IMR-90 (cell line): Measurements from ENCODE around the gene CKS1B. TPM values are rescaled to one million over a fixed set of nuclear protein-coding genes. Genes with fewer than 3 reads are reported as not detected.

Source experiments
- ATAC-seq: fragments of 200-7000 bp; cut with Tn5 transposase; 2 replicates; pipeline ENCODE4 v1.9.1; 2020; ENCODE audit warnings: low read depth, mild to moderate bottlenecking, moderate library complexity
- BruUV-seq: library from RNA; stranded (reverse); fragments of 400-500 nt; replicated peaks from 2 replicates; lab custom pipeline; 2021; lab: Mats Ljungman, UMichigan
- CTCF ChIA-PET: fragments of 300-600 bp; formaldehyde crosslinking; extraction: SDS; loops from one replicate; lab custom pipeline; 2021; ENCODE audit warnings: antibody characterized with exemption; lab: Yijun Ruan, JAX
- POLR2A ChIA-PET: fragments of 300-600 bp; sonication (Branson Sonifier 250); formaldehyde crosslinking; loops from one replicate; lab custom pipeline; 2022; ENCODE audit warnings: antibody characterized with exemption; ENCODE audit not compliant: unreplicated experiment; lab: Charles Lee
- DNase-seq: peaks from one replicate; pipeline ENCODE4 v3.0.0; 2013
- H2AFZ ChIP-seq: replicated peaks from 2 replicates; pipeline ENCODE3; 2013; ENCODE audit warnings: low read length, mild to moderate bottlenecking; ENCODE audit not compliant: poor library complexity
- H2AK5ac ChIP-seq: 2 replicates; pipeline ENCODE4 v1.6.1; 2013; ENCODE audit warnings: low read depth, low read length, inconsistent platforms
- H2AK9ac ChIP-seq: replicated peaks from 2 replicates; pipeline ENCODE3; 2013; ENCODE audit warnings: mild to moderate bottlenecking, low read depth, low read length, moderate library complexity; ENCODE audit not compliant: poor library complexity
- H2BK120ac ChIP-seq: 2 replicates; pipeline ENCODE4 v1.6.1; 2013; ENCODE audit warnings: low read depth, low read length, inconsistent platforms
- H2BK15ac ChIP-seq: 3 replicates; pipeline ENCODE4 v1.6.1; 2013; ENCODE audit warnings: low read depth, low read length, inconsistent platforms
- H2BK20ac ChIP-seq: 2 replicates; pipeline ENCODE4 v1.6.1; 2013; ENCODE audit warnings: low read depth, mild to moderate bottlenecking, inconsistent platforms, low read length, moderate library complexity
- H2BK5ac ChIP-seq: 2 replicates; pipeline ENCODE4 v1.6.1; 2013; ENCODE audit warnings: mild to moderate bottlenecking, low read depth, low read length, inconsistent platforms; ENCODE audit not compliant: poor library complexity, severe bottlenecking
- H3K14ac ChIP-seq: replicated peaks from 2 replicates; pipeline ENCODE4 v1.6.1; 2013; ENCODE audit warnings: low read depth, low read length, inconsistent platforms
- H3K18ac ChIP-seq: 2 replicates; pipeline ENCODE4 v1.6.1; 2013; ENCODE audit warnings: low read depth, low read length, control low read depth
- H3K23ac ChIP-seq: 2 replicates; pipeline ENCODE4 v1.6.1; 2013; ENCODE audit warnings: low read depth, low read length, inconsistent platforms
- H3K27ac ChIP-seq: 2 replicates; pipeline ENCODE4 v1.5.1; 2013; ENCODE audit warnings: mild to moderate bottlenecking, control low read depth, low read length; ENCODE audit not compliant: insufficient read depth
- H3K27me3 ChIP-seq: 2 replicates; pipeline ENCODE4 v1.6.1; 2013; ENCODE audit warnings: low read length; ENCODE audit not compliant: control insufficient read depth, insufficient read depth
- H3K36me3 ChIP-seq: 2 replicates; pipeline ENCODE4 v1.6.1; 2013; ENCODE audit warnings: low read length, mixed read lengths; ENCODE audit not compliant: control insufficient read depth, insufficient read depth
- H3K4ac ChIP-seq: 2 replicates; pipeline ENCODE4 v1.6.1; 2013; ENCODE audit warnings: low read depth, low read length, inconsistent platforms
- H3K4me1 ChIP-seq: 2 replicates; pipeline ENCODE4 v1.6.1; 2013; ENCODE audit warnings: low read length, mixed read lengths; ENCODE audit not compliant: control insufficient read depth, insufficient read depth
- H3K4me2 ChIP-seq: 2 replicates; pipeline ENCODE4 v1.6.1; 2013; ENCODE audit warnings: low read depth, mild to moderate bottlenecking, control low read depth, low read length, moderate library complexity
- H3K4me3 ChIP-seq: 2 replicates; pipeline ENCODE4 v1.5.1; 2013; ENCODE audit warnings: low read depth, mild to moderate bottlenecking, control low read depth, low read length, moderate library complexity; ENCODE audit not compliant: insufficient read depth
- H3K56ac ChIP-seq: 2 replicates; pipeline ENCODE4 v1.6.1; 2013; ENCODE audit warnings: low read length, inconsistent platforms; ENCODE audit not compliant: insufficient read depth; ENCODE audit errors: extremely low read depth
- H3K79me1 ChIP-seq, 2 experiments: 2 replicates each; pipeline ENCODE4 v1.6.1; 2013; ENCODE audit warnings: low read length in 2 of 2, inconsistent platforms in 1 of 2, low read depth in 1 of 2
- H3K9ac ChIP-seq: 2 replicates; pipeline ENCODE4 v1.6.1; 2013; ENCODE audit warnings: low read depth, low read length, control low read depth
- H3K9me1 ChIP-seq: 2 replicates; pipeline ENCODE4 v1.6.1; 2013; ENCODE audit warnings: low read length, inconsistent platforms; ENCODE audit not compliant: insufficient read depth
- H3K9me3 ChIP-seq: 2 replicates; pipeline ENCODE4 v1.6.1; 2013; ENCODE audit warnings: low read length; ENCODE audit not compliant: control insufficient read depth, insufficient read depth
- H4K20me1 ChIP-seq: 2 replicates; pipeline ENCODE4 v1.6.1; 2013; ENCODE audit warnings: low read length, inconsistent platforms; ENCODE audit not compliant: insufficient read depth
- H4K5ac ChIP-seq: 2 replicates; pipeline ENCODE4 v1.6.1; 2013; ENCODE audit warnings: mild to moderate bottlenecking, low read depth, low read length, control low read depth
- H4K8ac ChIP-seq, 2 experiments: 2 replicates each; pipeline ENCODE4 v1.6.1; 2013; ENCODE audit warnings: low read depth in 2 of 2, low read length in 2 of 2, control low read depth in 1 of 2, inconsistent platforms in 1 of 2
- H4K91ac ChIP-seq: 2 replicates; pipeline ENCODE4 v1.6.1; 2013; ENCODE audit warnings: low read depth, low read length, inconsistent platforms; ENCODE audit not compliant: insufficient read depth
- CTCF ChIP-seq: conservative IDR thresholded peaks from 2 replicates; pipeline ENCODE4 v1.5.1; 2012; ENCODE audit warnings: mild to moderate bottlenecking, low read depth, low read length, improper control_type of control experiment
- RFX5 ChIP-seq: IDR thresholded peaks from 2 replicates; pipeline ENCODE4 v1.8.0; 2012; ENCODE audit warnings: low read depth, mild to moderate bottlenecking, low read length, moderate library complexity
- WGBS, 2 experiments: methylation state at CpG; one replicate each; pipeline versions ENCODE4 v1.1.5 to v1.1.7; 2013; ENCODE audit warnings: missing lambda C conversion rate in 2 of 2; ENCODE audit not compliant: insufficient read length in 1 of 2; ENCODE audit errors: extremely low coverage in 2 of 2; 5-methylcytosine and 5-hydroxymethylcytosine counted together
- dilution Hi-C: fragments of 300-500 bp; cut with HindIII; formaldehyde crosslinking; loops from one replicate; pipeline ENCODE4 v1.14.3; 2018; ENCODE audit warnings: low sequenced_read_pairs; ENCODE audit not compliant: unreplicated experiment
- in situ Hi-C: fragments of 300-500 bp; cut with MboI; formaldehyde crosslinking; loops from 3 replicates; pipeline ENCODE4 v1.14.3; 2019; ENCODE audit warnings: low sequenced_read_pairs, inconsistent platforms, mixed read lengths
- intact Hi-C: fragments of 100-400 bp; cut with micrococcal nuclease; formaldehyde crosslinking; loops from 2 replicates; pipeline ENCODE4 v1.10.0; 2022
- polyA plus RNA-seq, 3 experiments: library from polyadenylated mRNA; depleted of rRNA; stranded (reverse); fragments of >200 nt; gene quantifications; 2 replicates each; pipeline ENCODE4 v1.2.3, GENCODE V29; 2012; ENCODE audit warnings: low replicate concordance in 1 of 3
- total RNA-seq: library from RNA; depleted of rRNA; stranded (reverse); fragments of >200 nt; gene quantifications from 2 replicates; pipeline ENCODE4 v1.2.3, GENCODE V29; 2012

CKS1B gene
- total and polyA plus RNA-seq, 2 of the 4 experiments (the other 2 are of a cell fraction), result 140 to 195 TPM

GRCh38 chr1:154926201-154926600 lies 48.3 kb upstream of the CKS1B start:
- Histone ChIP-seq H3K4me3 (no peak overlapping the region), H3K27me3 (no peaks in the 10 kb centered on the region), H4K5ac (no peak overlapping the region), H2AK5ac (no peak overlapping the region), H2BK20ac (no peak overlapping the region), H3K9me1 (no peaks in the 10 kb centered on the region), H3K23ac (no peak overlapping the region), H3K4me2 (no peak overlapping the region), H3K4ac (no peak overlapping the region), H3K27ac (no peak overlapping the region), H2AFZ (no peak overlapping the region), H2AK9ac (no peak overlapping the region), H3K79me1 (no peaks in the 10 kb centered on the region), H3K9me3 (no peaks in the 10 kb centered on the region), H4K8ac (no peak overlapping the region), H2BK15ac (no peak overlapping the region), H3K36me3 (peaks cover 25% of the 10 kb centered on the region), H2BK5ac (no peak overlapping the region), H2BK120ac (no peak overlapping the region), H4K91ac (no peak overlapping the region), H3K18ac (no peak overlapping the region), H3K4me1 (no peaks in the 10 kb centered on the region), H3K56ac (no peak overlapping the region), H3K9ac (no peak overlapping the region), H4K20me1 (no peaks in the 10 kb centered on the region), H3K14ac (no peak overlapping the region)
- dilution Hi-C loops (no loop called here), in situ Hi-C loops (no loop called here), intact Hi-C loops (no loop called here)
- no peak for TF ChIP-seq RFX5
- TF ChIP-seq CTCF, result no peak
- DNase-seq (no peak), ATAC-seq (no peak)
- 96% methylated on average over 9 of the region's 13 CpGs; no CpG with 5 or more reads in 1 of the 2 experiments for WGBS, 2 experiments
- BruUV-seq, result no TSS peak
- ChIA-PET CTCF (no interaction called here), POLR2A (no interaction called here)
